HepG2 (cell line): ENCODE data around the gene ARFGAP1. TPM values are rescaled to one million over a fixed set of nuclear protein-coding genes. Genes with fewer than 3 reads are reported as not detected.
A peak's percentile ranks its signal among the peaks of the same experiment; 100 is the strongest.

Source experiments
- CBX1 ChIP-seq: IDR thresholded peaks from one replicate; pipeline ENCODE4 v1.6.1; 2016; ENCODE audit warnings: antibody characterized with exemption, low read depth
- HDAC1 ChIP-seq: sonication (generic); formaldehyde crosslinking; IDR thresholded peaks from 2 replicates; pipeline ENCODE4 v1.5.1; 2020; ENCODE audit warnings: mild to moderate bottlenecking, missing genetic modification reagents
- KLF13 ChIP-seq: sonication (generic); formaldehyde crosslinking; IDR thresholded peaks from 2 replicates; pipeline ENCODE4 v1.4.0; 2020; ENCODE audit warnings: mild to moderate bottlenecking, missing genetic modification reagents
- NCOA1 ChIP-seq: sonication (generic); formaldehyde crosslinking; IDR thresholded peaks from 2 replicates; pipeline ENCODE4 v1.9.0; 2021; ENCODE audit warnings: missing genetic modification reagents
- RAD21 ChIP-seq: fragments of 450-650 bp; formaldehyde crosslinking; IDR thresholded peaks from 2 replicates; pipeline ENCODE4 v1.5.0; 2020; ENCODE audit warnings: mild to moderate bottlenecking
- STAG1 ChIP-seq: sonication (generic); formaldehyde crosslinking; IDR thresholded peaks from 2 replicates; pipeline ENCODE4 v1.4.0; 2020; ENCODE audit warnings: missing genetic modification reagents
- ZNF124 ChIP-seq: sonication (generic); formaldehyde crosslinking; IDR thresholded peaks from 2 replicates; pipeline ENCODE4 v1.4.0; 2020; ENCODE audit warnings: missing genetic modification reagents
- ZNF263 ChIP-seq: sonication (generic); formaldehyde crosslinking; IDR thresholded peaks from 2 replicates; pipeline ENCODE4 v1.4.0; 2020; ENCODE audit warnings: missing genetic modification reagents
- ZNF292 ChIP-seq: sonication (generic); formaldehyde crosslinking; IDR thresholded peaks from 2 replicates; pipeline ENCODE4 v1.8.1; 2022; ENCODE audit warnings: mild to moderate bottlenecking, low read depth, missing genetic modification reagents, borderline replicate concordance
- polyA plus RNA-seq, 8 experiments: library from polyadenylated mRNA; depleted of rRNA in 3 of 8; stranded (reverse) in 7 of 8; unstranded in 1 of 8; fragments of >200 nt; fragmentation: Illumina TruSeq in 4 of 8; extraction: Trizol in 4 of 8; gene quantifications; 2 replicates each; pipeline versions ENCODE4 v1.2.1 to v1.2.3, GENCODE V29; 2011 to 2016; ENCODE audit warnings: low read depth in 4 of 8, missing spikeins in 1 of 8, mixed read lengths in 1 of 8; ENCODE audit not compliant: insufficient read depth in 1 of 8
- total RNA-seq, 5 experiments: library from RNA; depleted of rRNA; stranded (reverse); fragments of >200 nt; fragmentation: Illumina TruSeq; extraction: Trizol; gene quantifications; 2 replicates each; pipeline ENCODE4 v1.2.3, GENCODE V29; 2016; ENCODE audit warnings: low read depth in 1 of 5
- TF ChIP-seq, protein P1 (sequence below): sonication (generic); formaldehyde crosslinking; IDR thresholded peaks from 2 replicates; pipeline ENCODE4 v1.5.1; 2020; ENCODE audit warnings: mild to moderate bottlenecking, moderate library complexity, missing genetic modification reagents
- TF ChIP-seq, protein P2 (sequence below): sonication (generic); formaldehyde crosslinking; IDR thresholded peaks from 2 replicates; pipeline ENCODE4 v1.5.0; 2020; ENCODE audit warnings: mild to moderate bottlenecking, missing genetic modification reagents, borderline replicate concordance
- TF ChIP-seq, protein P3 (sequence below): sonication (generic); formaldehyde crosslinking; IDR thresholded peaks from 2 replicates; pipeline ENCODE4 v1.5.0; 2020; ENCODE audit warnings: missing genetic modification reagents
- TF ChIP-seq, protein P4 (sequence below): sonication (generic); formaldehyde crosslinking; IDR thresholded peaks from 2 replicates; pipeline ENCODE4 v1.8.1; 2023; ENCODE audit warnings: mild to moderate bottlenecking, missing genetic modification reagents
- TF ChIP-seq, protein P5 (sequence below): sonication (generic); formaldehyde crosslinking; IDR thresholded peaks from 2 replicates; pipeline ENCODE4 v1.5.0; 2020; ENCODE audit warnings: mild to moderate bottlenecking, missing genetic modification reagents, borderline replicate concordance
- TF ChIP-seq, protein P6 (sequence below): sonication (generic); formaldehyde crosslinking; IDR thresholded peaks from 2 replicates; pipeline ENCODE4 v1.4.0; 2020; ENCODE audit warnings: missing genetic modification reagents

The ARFGAP1 gene
- total and polyA plus RNA-seq, 2 of the 13 experiments (the other 11 are each of a cell fraction or from before 2014, with no cell fraction given), result 132 TPM

DNA sequence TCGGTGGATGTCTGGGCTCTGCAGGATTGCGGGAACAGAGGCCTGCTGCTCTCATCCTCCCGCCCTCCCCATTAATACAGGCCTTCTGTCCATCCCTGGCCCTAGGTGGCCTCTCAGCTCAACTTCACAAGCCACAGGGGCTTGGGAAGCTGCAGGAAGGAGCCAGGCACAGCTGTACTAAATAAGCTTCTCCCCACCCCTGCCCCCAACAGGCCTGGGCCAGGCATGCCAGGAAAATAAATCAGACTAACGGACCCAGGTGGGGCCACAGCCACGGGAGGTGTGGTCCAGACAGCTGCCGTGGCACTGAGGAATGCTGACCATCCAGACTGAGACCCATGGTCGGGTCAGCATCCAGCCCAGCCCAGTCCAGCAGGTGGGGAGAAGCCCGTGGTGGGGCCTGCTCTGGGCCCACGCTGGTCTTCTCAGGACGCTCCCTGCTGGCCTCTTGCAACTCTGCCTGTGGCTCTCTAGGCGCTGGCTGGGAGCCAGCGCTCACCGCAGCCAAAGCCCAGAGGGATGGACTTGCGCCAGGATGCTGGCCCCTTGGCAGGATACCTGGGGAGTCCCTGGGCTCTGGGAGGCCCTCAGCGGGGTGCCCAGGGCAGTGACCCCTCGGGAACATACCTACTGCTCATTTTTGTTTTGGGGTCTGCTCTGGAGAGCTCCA, 48.1 kb upstream of the ARFGAP1 start (continued):
- TF ChIP-seq, protein P1, sequence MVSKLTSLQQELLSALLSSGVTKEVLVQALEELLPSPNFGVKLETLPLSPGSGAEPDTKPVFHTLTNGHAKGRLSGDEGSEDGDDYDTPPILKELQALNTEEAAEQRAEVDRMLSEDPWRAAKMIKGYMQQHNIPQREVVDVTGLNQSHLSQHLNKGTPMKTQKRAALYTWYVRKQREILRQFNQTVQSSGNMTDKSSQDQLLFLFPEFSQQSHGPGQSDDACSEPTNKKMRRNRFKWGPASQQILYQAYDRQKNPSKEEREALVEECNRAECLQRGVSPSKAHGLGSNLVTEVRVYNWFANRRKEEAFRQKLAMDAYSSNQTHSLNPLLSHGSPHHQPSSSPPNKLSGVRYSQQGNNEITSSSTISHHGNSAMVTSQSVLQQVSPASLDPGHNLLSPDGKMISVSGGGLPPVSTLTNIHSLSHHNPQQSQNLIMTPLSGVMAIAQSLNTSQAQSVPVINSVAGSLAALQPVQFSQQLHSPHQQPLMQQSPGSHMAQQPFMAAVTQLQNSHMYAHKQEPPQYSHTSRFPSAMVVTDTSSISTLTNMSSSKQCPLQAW (CRISPR knock-in tag), result peak; percentile 30; the same call in 1 of the 2 replicates
- 0 out of 2 replicates have a peak, but pooled peaks have one; percentile 18 for TF ChIP-seq STAG1 (CRISPR knock-in tag)
- TF ChIP-seq, protein P2, sequence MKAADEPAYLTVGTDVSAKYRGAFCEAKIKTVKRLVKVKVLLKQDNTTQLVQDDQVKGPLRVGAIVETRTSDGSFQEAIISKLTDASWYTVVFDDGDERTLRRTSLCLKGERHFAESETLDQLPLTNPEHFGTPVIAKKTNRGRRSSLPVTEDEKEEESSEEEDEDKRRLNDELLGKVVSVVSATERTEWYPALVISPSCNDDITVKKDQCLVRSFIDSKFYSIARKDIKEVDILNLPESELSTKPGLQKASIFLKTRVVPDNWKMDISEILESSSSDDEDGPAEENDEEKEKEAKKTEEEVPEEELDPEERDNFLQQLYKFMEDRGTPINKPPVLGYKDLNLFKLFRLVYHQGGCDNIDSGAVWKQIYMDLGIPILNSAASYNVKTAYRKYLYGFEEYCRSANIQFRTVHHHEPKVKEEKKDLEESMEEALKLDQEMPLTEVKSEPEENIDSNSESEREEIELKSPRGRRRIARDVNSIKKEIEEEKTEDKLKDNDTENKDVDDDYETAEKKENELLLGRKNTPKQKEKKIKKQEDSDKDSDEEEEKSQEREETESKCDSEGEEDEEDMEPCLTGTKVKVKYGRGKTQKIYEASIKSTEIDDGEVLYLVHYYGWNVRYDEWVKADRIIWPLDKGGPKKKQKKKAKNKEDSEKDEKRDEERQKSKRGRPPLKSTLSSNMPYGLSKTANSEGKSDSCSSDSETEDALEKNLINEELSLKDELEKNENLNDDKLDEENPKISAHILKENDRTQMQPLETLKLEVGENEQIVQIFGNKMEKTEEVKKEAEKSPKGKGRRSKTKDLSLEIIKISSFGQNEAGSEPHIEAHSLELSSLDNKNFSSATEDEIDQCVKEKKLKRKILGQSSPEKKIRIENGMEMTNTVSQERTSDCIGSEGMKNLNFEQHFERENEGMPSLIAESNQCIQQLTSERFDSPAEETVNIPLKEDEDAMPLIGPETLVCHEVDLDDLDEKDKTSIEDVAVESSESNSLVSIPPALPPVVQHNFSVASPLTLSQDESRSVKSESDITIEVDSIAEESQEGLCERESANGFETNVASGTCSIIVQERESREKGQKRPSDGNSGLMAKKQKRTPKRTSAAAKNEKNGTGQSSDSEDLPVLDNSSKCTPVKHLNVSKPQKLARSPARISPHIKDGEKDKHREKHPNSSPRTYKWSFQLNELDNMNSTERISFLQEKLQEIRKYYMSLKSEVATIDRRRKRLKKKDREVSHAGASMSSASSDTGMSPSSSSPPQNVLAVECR (CRISPR knock-in tag), result peak; percentile 28; the same call in 1 of the 2 replicates
- 0 out of 2 replicates have a peak, but pooled peaks have one; percentile 24 for TF ChIP-seq HDAC1 (CRISPR knock-in tag)
- no peak for TF ChIP-seq CBX1
- TF ChIP-seq, protein P3, sequence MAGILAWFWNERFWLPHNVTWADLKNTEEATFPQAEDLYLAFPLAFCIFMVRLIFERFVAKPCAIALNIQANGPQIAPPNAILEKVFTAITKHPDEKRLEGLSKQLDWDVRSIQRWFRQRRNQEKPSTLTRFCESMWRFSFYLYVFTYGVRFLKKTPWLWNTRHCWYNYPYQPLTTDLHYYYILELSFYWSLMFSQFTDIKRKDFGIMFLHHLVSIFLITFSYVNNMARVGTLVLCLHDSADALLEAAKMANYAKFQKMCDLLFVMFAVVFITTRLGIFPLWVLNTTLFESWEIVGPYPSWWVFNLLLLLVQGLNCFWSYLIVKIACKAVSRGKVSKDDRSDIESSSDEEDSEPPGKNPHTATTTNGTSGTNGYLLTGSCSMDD (CRISPR knock-in tag), result no peak
- TF ChIP-seq ZNF263 (CRISPR knock-in tag), result no peak
- TF ChIP-seq, protein P4, sequence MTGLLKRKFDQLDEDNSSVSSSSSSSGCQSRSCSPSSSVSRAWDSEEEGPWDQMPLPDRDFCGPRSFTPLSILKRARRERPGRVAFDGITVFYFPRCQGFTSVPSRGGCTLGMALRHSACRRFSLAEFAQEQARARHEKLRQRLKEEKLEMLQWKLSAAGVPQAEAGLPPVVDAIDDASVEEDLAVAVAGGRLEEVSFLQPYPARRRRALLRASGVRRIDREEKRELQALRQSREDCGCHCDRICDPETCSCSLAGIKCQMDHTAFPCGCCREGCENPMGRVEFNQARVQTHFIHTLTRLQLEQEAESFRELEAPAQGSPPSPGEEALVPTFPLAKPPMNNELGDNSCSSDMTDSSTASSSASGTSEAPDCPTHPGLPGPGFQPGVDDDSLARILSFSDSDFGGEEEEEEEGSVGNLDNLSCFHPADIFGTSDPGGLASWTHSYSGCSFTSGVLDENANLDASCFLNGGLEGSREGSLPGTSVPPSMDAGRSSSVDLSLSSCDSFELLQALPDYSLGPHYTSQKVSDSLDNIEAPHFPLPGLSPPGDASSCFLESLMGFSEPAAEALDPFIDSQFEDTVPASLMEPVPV (CRISPR knock-in tag), result no peak
- TF ChIP-seq, protein P5, sequence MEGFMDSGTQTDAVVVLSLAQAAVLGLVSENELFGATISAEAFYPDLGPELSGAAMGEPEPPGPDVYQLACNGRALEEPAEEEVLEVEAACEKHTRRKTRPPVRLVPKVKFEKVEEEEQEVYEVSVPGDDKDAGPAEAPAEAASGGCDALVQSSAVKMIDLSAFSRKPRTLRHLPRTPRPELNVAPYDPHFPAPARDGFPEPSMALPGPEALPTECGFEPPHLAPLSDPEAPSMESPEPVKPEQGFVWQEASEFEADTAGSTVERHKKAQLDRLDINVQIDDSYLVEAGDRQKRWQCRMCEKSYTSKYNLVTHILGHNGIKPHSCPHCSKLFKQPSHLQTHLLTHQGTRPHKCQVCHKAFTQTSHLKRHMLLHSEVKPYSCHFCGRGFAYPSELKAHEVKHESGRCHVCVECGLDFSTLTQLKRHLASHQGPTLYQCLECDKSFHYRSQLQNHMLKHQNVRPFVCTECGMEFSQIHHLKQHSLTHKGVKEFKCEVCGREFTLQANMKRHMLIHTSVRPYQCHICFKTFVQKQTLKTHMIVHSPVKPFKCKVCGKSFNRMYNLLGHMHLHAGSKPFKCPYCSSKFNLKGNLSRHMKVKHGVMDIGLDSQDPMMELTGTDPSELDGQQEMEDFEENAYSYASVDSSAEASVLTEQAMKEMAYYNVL, result 0 out of 2 replicates have a peak, but pooled peaks have one; percentile 31
- TF ChIP-seq ZNF124 (CRISPR knock-in tag), result no peak
- TF ChIP-seq, protein P6, sequence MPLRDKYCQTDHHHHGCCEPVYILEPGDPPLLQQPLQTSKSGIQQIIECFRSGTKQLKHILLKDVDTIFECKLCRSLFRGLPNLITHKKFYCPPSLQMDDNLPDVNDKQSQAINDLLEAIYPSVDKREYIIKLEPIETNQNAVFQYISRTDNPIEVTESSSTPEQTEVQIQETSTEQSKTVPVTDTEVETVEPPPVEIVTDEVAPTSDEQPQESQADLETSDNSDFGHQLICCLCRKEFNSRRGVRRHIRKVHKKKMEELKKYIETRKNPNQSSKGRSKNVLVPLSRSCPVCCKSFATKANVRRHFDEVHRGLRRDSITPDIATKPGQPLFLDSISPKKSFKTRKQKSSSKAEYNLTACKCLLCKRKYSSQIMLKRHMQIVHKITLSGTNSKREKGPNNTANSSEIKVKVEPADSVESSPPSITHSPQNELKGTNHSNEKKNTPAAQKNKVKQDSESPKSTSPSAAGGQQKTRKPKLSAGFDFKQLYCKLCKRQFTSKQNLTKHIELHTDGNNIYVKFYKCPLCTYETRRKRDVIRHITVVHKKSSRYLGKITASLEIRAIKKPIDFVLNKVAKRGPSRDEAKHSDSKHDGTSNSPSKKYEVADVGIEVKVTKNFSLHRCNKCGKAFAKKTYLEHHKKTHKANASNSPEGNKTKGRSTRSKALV, result 0 out of 2 replicates have a peak, but pooled peaks have one; percentile 7
- TF ChIP-seq RAD21 (CRISPR knock-in tag), result no peak
- TF ChIP-seq NCOA1 (CRISPR knock-in tag), result 0 out of 2 replicates have a peak, but pooled peaks have one; percentile 33
- TF ChIP-seq ZNF292 (CRISPR knock-in tag), result peak; percentile 20; the same call in 1 of the 2 replicates
- no peak for TF ChIP-seq KLF13 (CRISPR knock-in tag)
